Stimulated activated CD4-positive, alpha-beta T cell treated with anti-CD3 and anti-CD28 coated beads, Interleukin-4, amount 100 ng/mL, for 24 hours (primary cell): ENCODE results near the gene OR5L1.

Source experiments
- DNase-seq: peaks from one replicate; pipeline ENCODE4 v3.0.0-alpha.2; 2020

Gene OR5L1

GRCh38 chr11:55811067-55811466, at the start of gene OR5L1:
TSS of gene OR5L1 (plus strand) at chr11:55811367. CDS start at chr11:55811467, 100 bp downstream.
- no peak for DNase-seq

GRCh38 chr11:55773138-55773537, 38.0 kb upstream of the OR5L1 start, which contains the start of gene OR5D13:
TSS of gene OR5D13 (plus strand) at chr11:55773438. CDS start at chr11:55773438, 0 bp downstream.
- no peak for DNase-seq

- DNase-seq = no peak
These were observed 19.6 kb upstream of the OR5L1 start for GRCh38 chr11:55791606-55792005.

DNA sequence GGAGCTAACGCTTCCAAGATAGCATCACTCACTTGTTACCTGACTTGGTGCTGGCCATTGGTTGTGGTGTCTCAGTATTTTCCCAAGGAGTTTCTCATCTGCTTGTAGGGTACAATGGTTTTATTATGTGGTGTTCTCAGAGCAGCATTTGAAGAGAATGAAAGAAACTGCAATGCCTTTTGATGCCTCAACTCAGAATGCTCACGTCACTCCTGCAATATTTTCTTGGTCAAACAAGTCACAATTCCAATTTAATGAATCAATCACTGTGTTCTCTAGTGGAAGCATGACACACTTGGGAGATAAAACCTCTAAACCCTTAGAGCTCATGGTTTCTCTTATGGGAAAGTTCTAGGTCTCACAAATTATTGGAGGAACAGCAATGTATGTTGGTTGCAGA, 17.8 kb upstream of the OR5L1 start:
- DNase-seq = no peak

DNA sequence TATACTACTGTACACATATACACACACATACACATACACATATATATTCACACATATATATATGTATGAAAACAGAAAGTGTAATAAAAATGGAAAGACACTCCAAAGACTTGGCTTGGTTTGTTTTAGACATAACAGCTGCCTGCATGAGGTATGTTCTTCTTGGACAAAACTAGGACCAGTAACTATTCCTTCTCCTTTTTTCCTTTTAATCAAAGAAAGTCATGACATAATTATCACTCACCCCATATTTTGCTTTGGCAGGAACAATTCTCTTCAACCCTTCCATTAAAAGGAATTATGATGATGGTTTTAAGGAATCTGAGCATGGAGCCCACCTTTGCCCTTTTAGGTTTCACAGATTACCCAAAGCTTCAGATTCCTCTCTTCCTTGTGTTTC, 15.9 kb upstream of the OR5L1 start, which contains the start of gene OR5D14:
OR5D14 (plus strand) TSS at position 301 of the 400 bp plus-strand sequence; CDS start at position 301, 0 bp downstream.
- no peak for DNase-seq

- no peak for DNase-seq
These were observed 4.9 kb upstream of the OR5L1 start for GRCh38 chr11:55806248-55806647.

DNA sequence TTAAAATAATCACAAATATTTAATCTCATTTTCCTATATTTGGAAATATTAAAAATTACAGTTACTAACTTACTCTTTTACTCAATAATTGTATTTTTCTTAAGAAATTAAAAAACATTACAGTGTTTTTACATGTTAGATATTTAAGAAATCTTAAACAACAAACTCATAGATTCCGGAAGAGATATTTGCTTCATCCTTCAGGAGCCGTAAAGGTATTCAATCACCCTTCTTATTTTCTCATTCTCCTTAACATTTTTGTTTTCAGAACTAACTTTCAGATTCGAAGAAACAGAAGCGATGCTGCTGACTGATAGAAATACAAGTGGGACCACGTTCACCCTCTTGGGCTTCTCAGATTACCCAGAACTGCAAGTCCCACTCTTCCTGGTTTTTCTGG, 8.2 kb downstream of the OR5L1 start, which contains the start of gene OR5D18:
OR5D18 (plus strand) TSS at position 301 of the 400 bp plus-strand sequence; CDS start at position 301, 0 bp downstream.
- no peak for DNase-seq

- DNase-seq = no peak
These were observed 15.8 kb downstream of the OR5L1 start, which contains the start of gene OR5L2 for GRCh38 chr11:55826919-55827318. TSS of gene OR5L2 (plus strand) at chr11:55827219. CDS start at chr11:55827219, 0 bp downstream.

GRCh38 chr11:55838452-55838851, 27.3 kb downstream of the OR5L1 start, which contains the start of gene OR5D16:
TSS of gene OR5D16 (plus strand) at chr11:55838752. CDS start at chr11:55838752, 0 bp downstream.
- no peak for DNase-seq

DNA sequence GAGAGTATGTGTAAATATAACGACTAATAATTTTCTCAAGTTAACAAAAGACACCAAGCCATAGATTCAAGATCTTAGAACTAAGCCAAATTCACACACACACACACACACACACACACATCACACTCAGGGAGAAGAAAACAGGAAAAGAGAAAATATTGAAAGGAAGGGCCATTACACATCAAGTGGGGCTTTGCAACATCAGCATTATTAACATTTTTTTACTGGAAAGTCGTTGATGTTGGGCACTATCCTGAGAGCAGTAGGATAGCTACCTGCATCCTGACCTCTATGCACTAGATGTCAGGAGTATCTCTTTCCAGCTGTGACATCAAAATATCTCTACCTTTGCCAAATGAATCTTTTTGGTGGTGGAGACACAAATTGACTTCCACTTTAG, 36.3 kb downstream of the OR5L1 start:
- no peak for DNase-seq

GRCh38 chr11:55849037-55849436, 37.9 kb downstream of the OR5L1 start:
- DNase-seq = no peak

DNA sequence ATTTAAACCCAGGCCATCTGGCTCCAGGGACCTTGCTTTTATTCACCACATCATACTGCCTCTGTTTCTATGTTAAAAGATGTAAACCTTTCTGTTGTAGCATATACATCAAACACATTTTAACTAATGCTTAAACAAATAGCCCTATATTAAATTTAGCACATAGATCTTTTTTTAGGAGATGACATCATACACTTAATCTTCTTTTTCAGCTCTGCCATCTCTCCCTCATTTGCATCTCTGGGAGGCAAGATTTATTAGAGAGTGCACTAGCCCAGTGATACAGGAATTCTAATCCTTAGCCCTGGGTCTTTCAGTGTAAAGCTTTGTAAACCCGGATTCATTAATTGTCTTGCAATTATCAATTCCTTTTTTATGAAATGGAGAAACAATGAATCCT, 41.0 kb downstream of the OR5L1 start:
- DNase-seq = no peak

DNA sequence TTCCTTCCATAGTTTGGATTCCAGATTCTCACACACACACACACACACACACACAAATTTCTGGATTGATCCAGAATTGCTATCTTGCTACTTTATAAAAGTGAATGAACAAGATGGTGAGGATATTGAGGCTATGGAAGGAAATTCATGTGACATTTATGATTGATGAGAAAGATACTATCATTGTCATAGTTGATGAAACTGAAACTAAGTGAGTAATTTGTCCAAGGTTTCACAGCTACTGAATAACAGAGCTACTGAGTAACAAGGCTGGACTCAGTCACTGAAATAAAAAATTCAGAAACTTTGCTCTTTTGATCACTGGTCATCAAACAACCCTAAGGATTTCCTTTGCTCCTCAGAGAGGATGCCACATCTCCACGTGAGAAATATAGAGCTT, 43.5 kb downstream of the OR5L1 start:
- DNase-seq = no peak
